Renal pelvis (tissue), 12 donors: ENCODE results near the gene OR51D1. TPM values are rescaled to one million over a fixed set of nuclear protein-coding genes. Genes with fewer than 3 reads are reported as not detected.

Experiments
- DNase-seq: peaks from one replicate; pipeline ENCODE4 v3.0.0-alpha.2; 2013
- long read RNA-seq, 16 experiments: transcript quantifications; one replicate each; lab custom pipeline, GENCODE V29; 2026
- polyA plus RNA-seq, 3 donors: library from polyadenylated mRNA; unstranded; fragments of 120-200 nt; gene quantifications; one replicate each; pipeline ENCODE4 v1.2.1, GENCODE V29; 2013; ENCODE audit not compliant: insufficient read length in 3 of 3

Gene OR51D1, protein sequence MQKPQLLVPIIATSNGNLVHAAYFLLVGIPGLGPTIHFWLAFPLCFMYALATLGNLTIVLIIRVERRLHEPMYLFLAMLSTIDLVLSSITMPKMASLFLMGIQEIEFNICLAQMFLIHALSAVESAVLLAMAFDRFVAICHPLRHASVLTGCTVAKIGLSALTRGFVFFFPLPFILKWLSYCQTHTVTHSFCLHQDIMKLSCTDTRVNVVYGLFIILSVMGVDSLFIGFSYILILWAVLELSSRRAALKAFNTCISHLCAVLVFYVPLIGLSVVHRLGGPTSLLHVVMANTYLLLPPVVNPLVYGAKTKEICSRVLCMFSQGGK
- not detected for polyA plus RNA-seq
- long read RNA-seq, donor 1 = 0 reads
- long read RNA-seq, donor 2 = 0 reads
- long read RNA-seq, donor 3 = 0 reads
- long read RNA-seq, donor 4 = 0 reads
- long read RNA-seq, donor 5 = 0 reads
- long read RNA-seq, donor 6 = 0 reads
- long read RNA-seq, donor 7 = 0 reads
- long read RNA-seq, donor 8 = 0 reads
- long read RNA-seq, donor 9 = 0 reads
- long read RNA-seq, donor 10 = 0 reads
- long read RNA-seq, donor 11 = 0 reads
- long read RNA-seq, donor 12 = 0 reads
- long read RNA-seq, donor 13 = 0 reads
- long read RNA-seq, donor 14 = 0 reads
- long read RNA-seq, donor 15 = 0 reads
- long read RNA-seq, donor 16 = 0 reads

DNA sequence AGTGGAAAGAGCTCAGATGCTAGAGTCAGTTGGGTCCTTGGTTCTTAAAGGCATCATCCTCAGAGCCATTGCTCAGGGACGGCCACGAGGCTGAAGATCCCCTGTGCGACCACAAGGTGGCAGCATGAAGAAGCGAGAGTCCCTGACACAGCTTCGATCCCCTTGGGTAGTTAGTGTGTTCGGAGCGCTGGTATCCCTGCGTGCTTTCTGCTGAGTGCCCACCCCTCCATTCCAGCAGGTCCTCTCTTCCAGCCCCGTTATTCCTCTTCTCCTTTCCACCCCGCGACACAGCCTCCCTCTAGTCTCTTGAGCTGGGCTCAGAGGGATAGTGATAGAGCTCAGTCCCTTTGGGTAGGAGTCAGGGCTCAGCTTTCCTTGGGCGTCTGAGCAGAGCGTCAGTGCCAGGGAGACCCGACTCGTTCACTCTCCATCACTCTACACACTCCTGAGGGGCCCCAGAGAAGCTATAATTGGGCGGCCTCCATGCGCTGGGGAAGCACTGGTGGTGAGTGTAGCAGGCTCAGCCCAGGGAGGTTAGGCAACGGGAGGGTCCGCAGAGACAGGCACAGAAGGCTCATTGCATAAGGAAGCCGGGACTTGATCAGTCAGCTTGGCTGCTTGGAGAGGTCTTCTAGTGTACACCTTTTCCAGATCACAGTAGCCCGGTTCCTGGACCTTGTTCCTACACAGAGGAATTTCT lies at the start of gene OR51D1:
Gene OR51D1 (plus strand): TSS at position 516 of the 700 bp plus-strand sequence. CDS start 2,314 bp downstream, outside the sequence.
- DNase-seq = peak; percentile 80

DNA sequence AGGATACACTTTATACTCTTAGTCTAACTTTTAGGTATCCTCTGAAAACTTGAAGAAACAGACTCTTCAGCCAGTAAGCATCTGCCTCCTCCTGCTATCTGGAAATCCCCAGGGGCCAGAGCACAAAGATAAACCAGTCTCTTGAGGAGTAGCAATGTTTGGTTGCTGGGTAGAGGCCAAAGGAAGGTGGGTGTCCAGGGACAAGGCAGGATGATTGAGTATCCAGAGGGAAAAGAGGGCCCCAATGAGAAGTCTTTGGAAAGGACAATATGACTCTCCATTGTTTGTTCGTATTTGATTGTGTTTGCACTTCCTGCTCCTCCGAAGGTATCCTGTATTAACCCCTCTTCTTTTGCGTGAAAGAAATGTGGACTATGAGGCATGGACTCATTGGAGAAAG lies 48.3 kb upstream of the OR51D1 start:
- DNase-seq = no peak

DNA sequence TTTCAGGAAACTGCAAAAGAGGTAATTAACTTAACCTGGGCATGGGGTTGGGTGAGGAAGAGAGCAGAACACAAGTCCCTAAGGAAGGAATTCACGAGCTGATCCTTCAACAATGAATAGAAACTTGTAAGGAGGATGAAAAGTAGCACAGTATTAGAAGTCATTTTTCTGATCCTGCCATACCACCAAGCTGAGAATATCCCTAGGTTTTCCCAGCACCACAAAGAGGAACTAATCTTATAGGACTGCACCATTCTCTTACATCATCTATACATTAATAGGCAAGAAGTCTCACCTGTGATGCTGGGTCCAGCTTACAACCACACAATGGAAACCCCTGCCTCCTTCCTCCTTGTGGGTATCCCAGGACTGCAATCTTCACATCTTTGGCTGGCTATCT lies 43.5 kb upstream of the OR51D1 start, which contains the start of gene OR52I1:
Gene OR52I1 (plus strand): TSS at position 301 of the 400 bp plus-strand sequence. CDS start 0 bp downstream, at position 301.
- no peak for DNase-seq

DNA sequence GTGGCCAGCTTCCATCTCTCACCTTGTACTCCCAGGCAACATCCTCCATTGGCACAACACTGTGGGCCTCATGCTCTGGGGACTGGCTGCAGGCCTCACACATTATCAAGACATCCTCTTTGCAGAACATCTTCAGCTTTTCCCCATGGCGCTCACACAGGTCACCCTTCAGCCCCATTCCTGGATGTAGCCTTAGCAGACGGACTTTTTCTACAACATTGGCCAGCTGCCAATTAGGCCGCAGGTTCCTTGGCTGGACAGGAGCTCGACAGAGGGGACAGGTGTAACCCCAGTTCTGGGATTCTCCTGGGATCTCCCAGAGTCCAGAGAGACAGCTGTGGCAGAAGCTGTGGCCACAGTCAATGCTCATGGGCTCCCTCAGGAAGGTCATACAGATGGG lies 32.2 kb upstream of the OR51D1 start:
- DNase-seq = no peak

DNA sequence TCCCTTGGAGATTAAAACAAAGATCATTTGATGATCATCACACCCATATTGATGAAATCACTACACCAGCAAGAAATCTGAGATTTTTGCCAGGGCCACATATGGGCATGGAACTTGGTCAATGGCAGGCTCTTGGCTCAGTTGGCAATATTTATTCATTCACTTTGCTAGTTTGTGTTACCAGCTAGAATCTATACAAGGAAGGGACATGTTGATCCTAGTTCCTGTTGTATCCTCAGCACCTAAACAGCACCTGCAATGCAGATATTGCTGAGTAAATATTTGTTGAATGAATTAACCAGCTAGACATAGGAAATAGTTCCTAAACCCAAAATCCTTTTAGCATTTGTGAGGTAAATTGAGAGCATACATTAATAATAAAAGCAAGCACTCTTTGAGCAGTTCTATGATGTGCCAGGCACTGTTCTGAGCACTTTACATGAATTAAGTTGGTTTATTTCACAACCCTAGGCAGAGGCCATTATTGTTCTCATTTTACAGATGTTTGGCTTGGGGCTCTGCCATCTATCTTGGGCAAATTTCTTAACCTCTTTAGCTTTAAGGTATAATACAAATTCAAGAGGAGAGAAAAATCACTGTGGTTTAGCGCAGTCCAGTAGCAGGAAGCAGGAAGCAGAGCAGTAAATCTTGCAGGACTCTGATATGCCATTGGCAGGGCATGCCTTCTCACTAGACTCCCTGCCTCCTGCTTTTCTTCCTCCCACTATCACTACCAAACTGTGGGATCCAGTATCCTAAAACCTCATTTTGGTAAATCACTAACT lies 30.9 kb upstream of the OR51D1 start:
- DNase-seq = peak; percentile 16

DNA sequence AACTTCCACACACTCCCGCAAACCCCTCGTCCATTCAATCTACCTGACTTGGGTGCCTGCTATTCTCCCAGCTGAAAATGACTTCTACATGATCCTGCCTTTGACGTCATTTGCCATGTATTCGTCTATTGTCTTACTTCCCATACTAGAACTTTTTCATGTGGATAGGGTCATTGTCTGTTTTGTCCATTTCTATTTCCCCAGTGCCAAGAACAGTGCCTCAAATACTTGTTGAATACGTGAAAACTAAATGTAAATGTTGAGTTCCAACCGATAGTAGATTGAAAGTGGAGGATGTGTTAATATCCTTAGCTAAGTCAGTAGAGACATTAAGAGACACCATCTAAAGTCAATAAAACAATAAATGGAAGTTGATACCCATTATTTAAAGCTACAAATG lies 30.2 kb upstream of the OR51D1 start:
- DNase-seq = no peak

DNA sequence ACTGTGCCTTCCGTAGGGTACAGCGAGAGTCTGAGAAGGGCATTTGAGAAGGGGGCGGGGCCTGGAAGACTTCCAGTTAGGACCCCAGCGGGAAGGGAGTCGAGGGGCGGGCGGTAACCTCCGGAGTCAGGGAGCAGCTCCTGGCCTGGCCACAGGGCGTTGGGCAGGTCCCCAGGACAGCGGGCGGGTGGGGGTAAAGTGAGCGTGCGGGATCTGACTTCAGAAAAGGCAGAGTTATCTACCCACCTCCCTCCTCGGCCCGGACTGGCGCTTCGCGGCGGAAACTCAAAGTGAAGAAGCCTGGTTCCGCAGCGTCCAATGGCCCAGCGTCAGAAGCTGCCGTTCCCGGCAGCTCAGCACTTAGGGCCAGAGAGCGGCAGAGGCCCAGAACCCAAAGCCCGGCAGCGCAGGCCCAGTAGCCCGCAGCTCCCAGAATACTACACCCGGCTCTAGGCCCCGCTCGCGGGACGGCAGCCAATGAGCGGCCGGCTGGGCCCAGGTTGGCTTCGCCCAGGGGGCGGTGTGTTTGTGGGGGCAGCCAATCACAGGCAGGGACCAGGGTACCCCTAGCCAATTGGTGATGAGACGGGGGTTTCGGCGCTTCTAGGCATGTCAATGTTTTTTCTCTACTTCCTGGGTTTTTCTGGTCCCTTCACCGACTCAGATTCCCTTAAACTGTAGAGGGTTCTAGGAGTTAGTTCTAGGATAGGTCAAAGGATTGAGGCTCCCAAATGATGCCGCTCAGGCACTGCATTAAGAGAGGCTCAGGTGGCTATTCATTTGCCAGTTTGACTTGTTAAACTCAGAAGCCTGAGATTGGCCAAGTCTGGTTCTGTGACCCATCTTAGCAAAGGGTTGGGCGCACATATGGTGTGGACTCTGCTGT lies 29.3 kb upstream of the OR51D1 start, which contains the start of gene TRIM68:
Gene TRIM68 (minus strand): TSS at position 451 of the 886 bp plus-strand sequence. CDS start 2,727 bp downstream, outside the sequence.
- DNase-seq = peak; percentile 94

DNA sequence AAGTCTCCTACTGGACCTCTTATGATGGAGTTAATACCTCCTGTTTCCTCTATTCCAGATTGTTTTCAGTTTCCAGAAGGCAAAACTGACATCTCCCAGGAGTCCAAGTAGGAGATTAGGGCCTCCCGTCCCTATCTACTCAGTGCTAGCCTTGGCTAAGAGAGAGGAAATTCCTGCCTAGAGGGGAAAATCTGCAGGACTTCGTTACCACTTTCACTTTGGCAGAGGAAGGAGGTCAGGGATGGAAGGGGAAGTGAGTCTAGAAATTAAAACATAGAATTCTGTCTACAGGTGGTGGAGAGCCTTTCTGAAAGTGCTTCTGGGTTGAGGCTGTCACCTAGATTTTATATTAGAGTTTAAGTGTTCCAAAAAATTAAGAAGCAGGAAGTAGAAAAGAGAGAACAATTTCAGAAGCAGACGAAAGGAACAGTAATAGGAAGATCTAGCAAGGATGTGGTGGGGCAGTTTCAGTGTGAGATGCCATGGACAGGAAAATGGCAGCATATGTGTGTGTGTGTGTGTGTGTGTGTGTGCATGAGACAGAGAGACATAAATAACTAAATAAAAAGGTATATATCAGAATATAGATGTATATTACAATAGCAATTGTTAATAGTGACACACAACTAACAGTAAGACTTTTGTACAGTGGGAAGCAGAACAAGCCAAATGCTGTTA lies 26.9 kb upstream of the OR51D1 start:
- no peak for DNase-seq

DNA sequence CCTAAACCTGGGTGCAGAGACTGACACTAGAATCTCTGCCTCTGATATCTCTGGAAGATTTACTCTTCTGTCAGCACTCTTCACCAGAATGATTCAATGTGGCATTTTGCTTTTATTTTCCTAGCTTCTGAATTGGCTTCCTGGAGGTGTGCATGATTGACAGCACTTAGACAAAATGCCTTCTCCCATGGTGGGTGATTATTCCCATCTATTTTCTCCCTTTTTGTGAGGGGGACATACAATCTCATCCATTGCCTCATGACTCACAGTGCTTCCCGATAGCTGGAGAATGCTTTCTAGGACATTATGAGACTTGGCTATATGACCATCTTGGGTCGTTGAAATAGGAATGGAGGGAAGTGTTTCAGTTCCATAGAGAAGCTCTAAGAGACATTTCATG lies 25.3 kb upstream of the OR51D1 start:
- no peak for DNase-seq

DNA sequence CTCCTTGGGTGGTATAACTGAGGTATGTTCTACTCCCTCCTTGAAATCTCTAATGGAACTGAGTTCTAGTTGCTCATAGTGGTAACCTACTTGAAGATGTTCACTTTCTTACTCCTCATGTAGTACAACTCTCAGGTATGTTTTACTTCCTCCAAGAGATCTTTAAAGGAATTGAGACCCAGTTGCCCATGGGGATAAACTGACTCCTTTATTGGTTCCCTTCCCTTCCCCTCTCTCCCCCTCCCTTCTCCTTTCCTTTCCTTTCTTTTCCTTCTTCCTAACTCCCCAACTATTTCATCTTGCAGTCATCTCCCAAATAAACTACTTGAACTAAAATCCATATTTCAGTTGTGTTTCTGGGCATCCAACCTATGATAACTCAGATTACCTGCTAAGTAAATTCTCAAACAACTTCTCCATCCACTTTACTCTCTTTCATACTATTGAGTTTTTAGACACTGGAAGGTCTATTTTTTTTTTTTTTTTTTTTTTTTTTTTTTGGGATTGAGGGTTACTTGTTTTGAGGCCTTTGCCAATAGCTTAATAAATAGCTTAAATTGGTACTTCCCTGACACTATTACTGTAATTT lies 21.3 kb upstream of the OR51D1 start:
- no peak for DNase-seq

DNA sequence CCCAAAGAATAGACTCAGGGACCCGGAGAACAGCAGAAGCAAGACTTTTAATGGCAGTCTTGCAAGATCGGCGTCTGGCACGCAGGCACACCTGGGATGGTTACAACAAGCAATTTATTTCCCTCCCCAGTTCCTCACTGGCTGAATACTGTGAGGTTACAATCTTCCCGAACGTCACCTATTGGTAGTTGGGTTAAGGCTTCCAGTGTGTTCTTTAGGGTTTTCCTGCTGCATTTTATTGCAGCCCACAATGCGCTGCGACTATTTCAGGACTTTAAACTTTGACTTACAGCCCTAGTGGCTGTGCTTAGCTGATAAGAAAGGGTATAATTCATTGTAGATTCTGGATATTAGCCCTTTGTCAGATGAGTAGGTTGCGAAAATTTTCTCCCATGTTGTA lies 17.8 kb upstream of the OR51D1 start:
- DNase-seq = no peak

DNA sequence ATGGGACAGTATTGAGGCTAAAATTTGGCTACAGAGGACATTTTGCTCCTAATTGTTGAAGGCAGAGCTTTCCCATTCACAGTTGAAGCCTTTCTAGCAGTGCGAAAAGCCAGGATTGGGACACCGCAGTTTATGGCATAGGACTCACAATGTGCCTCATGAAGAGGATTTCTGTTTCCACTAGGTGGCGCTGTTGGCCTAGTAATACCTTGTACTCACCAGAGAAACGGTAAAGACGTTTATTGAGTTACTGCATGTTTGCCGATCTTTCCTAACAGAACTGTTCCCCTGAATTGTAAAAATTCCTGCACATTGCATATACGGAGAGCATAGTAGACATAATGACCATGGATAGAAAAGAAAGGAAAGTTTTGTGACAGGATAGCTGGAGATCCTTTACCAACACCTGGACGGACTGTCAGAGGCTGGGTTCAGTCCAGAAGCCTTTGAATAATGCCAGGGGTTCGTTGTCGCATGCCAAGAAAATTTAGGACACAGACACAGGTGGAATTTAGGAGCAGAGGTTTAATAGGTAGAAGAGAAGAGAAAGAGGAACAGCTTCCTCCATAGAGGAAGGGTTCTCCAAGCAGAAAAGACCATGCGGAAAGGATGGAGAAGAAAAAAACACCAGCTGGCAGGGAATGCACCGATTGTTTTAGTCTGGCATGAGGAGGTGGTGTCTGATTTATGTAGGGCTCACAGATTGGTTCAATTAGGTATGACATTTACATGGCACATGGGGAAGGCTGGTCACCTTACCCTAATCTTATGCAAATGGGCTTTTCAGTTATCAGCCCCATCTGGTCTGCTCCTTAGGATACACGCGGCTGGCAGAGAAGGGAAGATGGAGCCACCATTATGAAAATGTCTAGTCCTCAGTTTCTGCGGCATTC lies 10.8 kb upstream of the OR51D1 start:
- peak; percentile 80 for DNase-seq

DNA sequence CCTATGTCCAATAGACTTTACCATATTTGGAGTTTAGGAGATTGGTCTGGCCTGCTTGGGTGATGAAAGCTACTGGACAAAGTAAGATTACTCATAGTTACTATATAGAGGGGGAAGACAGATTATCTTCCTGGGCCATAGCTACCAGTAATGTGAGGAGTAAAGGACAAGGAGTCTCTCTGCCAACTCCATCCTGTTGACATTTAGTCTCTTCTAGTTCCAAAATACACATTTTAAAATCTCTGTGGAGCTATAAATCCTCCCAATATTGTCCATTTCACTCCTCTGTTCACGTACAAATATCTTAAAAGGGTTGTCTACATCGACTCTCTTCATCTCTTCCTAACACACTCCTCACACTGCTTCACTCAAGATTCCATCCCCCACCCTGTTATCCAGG lies 1.1 kb upstream of the OR51D1 start:
- DNase-seq = no peak

DNA sequence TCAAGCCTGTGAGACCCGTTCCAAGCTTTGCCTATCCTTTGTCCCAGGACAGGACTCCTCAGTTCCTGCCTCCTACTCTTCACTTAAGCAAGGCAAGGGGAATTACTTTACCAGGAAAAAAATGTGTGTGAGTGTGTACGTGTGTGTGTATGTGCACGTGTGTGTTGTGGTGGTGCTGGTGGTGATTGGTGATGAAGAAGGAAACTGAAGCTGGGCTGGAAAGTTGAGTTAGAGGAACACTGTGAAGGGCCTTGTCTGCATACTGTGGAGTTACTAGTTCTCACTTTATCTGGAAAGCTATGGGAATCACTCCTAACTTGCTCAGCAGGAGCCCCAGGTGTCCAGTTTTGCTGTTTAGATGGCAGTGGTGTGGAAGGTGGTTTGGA lies 378 bp downstream of the OR51D1 start:
- no peak for DNase-seq

DNA sequence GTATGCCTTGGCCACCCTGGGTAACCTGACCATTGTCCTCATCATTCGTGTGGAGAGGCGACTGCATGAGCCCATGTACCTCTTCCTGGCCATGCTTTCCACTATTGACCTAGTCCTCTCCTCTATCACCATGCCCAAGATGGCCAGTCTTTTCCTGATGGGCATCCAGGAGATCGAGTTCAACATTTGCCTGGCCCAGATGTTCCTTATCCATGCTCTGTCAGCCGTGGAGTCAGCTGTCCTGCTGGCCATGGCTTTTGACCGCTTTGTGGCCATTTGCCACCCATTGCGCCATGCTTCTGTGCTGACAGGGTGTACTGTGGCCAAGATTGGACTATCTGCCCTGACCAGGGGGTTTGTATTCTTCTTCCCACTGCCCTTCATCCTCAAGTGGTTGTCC lies 2.7 kb downstream of the OR51D1 start:
- no peak for DNase-seq

DNA sequence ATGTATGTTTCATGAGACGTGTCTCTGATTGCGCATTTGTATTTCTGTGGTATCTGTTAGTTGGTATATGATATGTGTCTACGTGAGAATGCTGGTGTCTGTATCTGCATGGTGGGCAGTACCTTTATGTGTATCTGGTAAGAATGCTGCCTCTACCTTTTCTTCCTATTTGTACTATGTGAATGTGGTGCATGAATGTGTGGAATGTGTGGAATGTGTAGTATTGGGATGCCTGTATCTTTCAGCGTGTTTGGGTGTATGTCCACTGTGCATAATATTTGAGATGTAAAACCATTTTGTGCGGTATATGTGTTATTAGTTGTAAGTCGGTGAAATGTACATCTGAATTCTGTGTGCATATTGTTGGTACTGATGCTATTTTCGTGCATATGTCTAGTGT lies 4.2 kb downstream of the OR51D1 start:
- DNase-seq = no peak

DNA sequence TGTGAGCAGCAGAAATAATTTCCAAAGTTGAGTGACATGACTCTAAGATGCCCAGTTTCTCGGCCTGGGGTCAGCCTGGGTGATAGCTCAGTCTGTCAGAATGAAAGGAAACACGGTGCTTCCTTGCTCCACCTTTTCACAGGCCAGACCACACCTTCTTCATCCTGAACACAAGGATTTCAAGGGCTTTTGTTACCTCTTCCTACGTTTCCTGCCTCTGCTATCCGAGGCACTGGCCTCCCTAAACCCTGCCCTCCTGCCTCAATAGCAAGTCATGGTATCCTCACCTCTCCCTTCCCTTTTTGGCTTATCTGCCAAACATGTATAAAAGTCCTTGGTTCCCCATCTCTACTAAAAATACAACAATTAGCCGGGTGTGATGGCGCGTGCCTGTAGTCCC lies 4.8 kb downstream of the OR51D1 start:
- DNase-seq = no peak

DNA sequence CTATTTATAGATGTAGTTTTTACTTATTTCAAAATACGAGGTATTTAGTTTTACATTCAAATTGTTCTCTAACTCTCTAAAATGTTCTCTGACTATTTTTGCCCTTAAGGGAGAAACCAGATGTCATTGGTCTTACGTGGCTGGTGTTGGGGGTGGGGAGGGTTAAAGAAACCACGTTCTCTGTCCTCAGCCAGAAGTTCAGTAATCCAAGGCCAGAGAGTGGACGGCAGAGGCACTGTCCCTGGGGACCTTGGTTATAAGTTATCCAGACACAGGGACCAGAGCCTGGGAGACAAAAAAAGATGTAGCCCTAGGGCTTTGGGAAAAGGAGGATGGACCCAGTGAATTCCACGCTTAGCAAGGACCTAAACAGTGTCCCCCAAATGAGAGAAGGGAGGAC lies 5.8 kb downstream of the OR51D1 start:
- DNase-seq = no peak

DNA sequence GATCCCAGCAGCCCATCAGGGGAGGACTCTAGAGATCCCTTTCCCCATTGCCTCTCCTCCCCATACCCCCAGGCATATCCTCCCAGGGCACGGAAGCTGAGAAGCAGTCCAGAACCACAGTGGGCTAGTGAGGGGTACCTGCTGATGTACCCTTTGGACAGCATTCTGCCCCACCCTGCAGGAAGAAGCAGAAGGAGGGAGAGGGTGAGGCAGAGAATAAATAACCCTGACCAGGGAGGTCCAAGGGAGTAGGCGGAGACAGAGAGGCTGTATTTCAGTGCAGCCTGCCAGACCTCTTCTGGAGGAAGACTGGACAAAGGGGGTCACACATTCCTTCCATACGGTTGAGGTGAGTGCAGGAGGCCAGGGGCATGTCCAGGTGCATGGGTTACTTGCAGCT lies 6.4 kb downstream of the OR51D1 start, which contains the start of gene OR51E1:
Gene OR51E1 (plus strand): TSS at position 301 of the 400 bp plus-strand sequence. CDS start 8,545 bp downstream, outside the sequence.
- DNase-seq = no peak
